HepG2 (cell line): Measurements from ENCODE around the gene WDR31. TPM values are rescaled to one million over a fixed set of nuclear protein-coding genes. Genes with fewer than 3 reads are reported as not detected.

Source experiments
- ARID3A ChIP-seq: IDR thresholded peaks from 2 replicates; pipeline ENCODE4 v1.6.1; 2012; ENCODE audit warnings: low read depth, low read length, improper control_type of control experiment
- ASH2L ChIP-seq: fragments of 300-600, 200-600 bp; sonication (generic); IDR thresholded peaks from 2 replicates; pipeline ENCODE4 v1.7.0; 2017; ENCODE audit warnings: low read depth, mild to moderate bottlenecking, moderate library complexity, mixed read lengths, low read length; ENCODE audit not compliant: insufficient read length
- ATF1 ChIP-seq: IDR thresholded peaks from 2 replicates; pipeline ENCODE4 v1.6.1; 2016; ENCODE audit warnings: mild to moderate bottlenecking, control low read depth
- ATF7 ChIP-seq, 2 experiments: fragments of 450-650 bp in 1 of 2; sonication (generic) in 1 of 2; formaldehyde crosslinking in 1 of 2; IDR thresholded peaks; 2 replicates each; pipeline versions ENCODE4 v1.4.0 to v1.6.1; 2016 to 2020; ENCODE audit warnings: antibody characterized with exemption in 1 of 2, mild to moderate bottlenecking in 1 of 2, missing genetic modification reagents in 1 of 2
- CREM ChIP-seq, 2 experiments: sonication (generic) in 1 of 2; formaldehyde crosslinking in 1 of 2; IDR thresholded peaks; 2 replicates each; pipeline versions ENCODE4 v1.4.0 to v1.6.1; 2016 to 2020; ENCODE audit warnings: antibody characterized with exemption in 1 of 2, mild to moderate bottlenecking in 1 of 2, missing genetic modification reagents in 1 of 2
- GATAD2A ChIP-seq: IDR thresholded peaks from 2 replicates; pipeline ENCODE4 v1.6.1; 2016
- NFYB ChIP-seq: sonication (generic); formaldehyde crosslinking; IDR thresholded peaks from 2 replicates; pipeline ENCODE4 v1.4.0; 2020; ENCODE audit warnings: missing genetic modification reagents
- NKX3-1 ChIP-seq: sonication (generic); formaldehyde crosslinking; IDR thresholded peaks from 2 replicates; pipeline ENCODE4 v1.5.0; 2020; ENCODE audit warnings: missing genetic modification reagents
- PATZ1 ChIP-seq: sonication (generic); formaldehyde crosslinking; IDR thresholded peaks from 2 replicates; pipeline ENCODE4 v1.4.0; 2020; ENCODE audit warnings: missing genetic modification reagents
- PHF5A ChIP-seq: IDR thresholded peaks from one replicate; pipeline ENCODE4 v1.6.1; 2018; ENCODE audit warnings: low read depth, missing genetic modification reagents; ENCODE audit not compliant: unreplicated experiment
- RCOR2 ChIP-seq: IDR thresholded peaks from 2 replicates; pipeline ENCODE4 v1.6.1; 2016; ENCODE audit warnings: missing biosample characterization, missing genetic modification reagents
- STAT5B ChIP-seq: sonication (generic); formaldehyde crosslinking; IDR thresholded peaks from 2 replicates; pipeline ENCODE4 v1.4.0; 2020; ENCODE audit warnings: missing genetic modification reagents
- TEAD2 ChIP-seq: sonication (generic); formaldehyde crosslinking; IDR thresholded peaks from 2 replicates; pipeline ENCODE4 v1.9.0; 2021; ENCODE audit warnings: missing genetic modification reagents
- TOE1 ChIP-seq: sonication (generic); formaldehyde crosslinking; IDR thresholded peaks from 2 replicates; pipeline ENCODE4 v1.4.0; 2020; ENCODE audit warnings: mild to moderate bottlenecking, missing genetic modification reagents
- USF2 ChIP-seq, 2 experiments: sonication (generic) in 1 of 2; formaldehyde crosslinking in 1 of 2; IDR thresholded peaks; 2 replicates each; pipeline versions ENCODE4 v1.5.1 to v1.6.1; 2011 to 2020; ENCODE audit warnings: borderline replicate concordance in 1 of 2, low read depth in 1 of 2, low read length in 1 of 2, mild to moderate bottlenecking in 1 of 2, missing genetic modification reagents in 1 of 2, moderate library complexity in 1 of 2
- ZNF256 ChIP-seq: sonication (generic); formaldehyde crosslinking; conservative IDR thresholded peaks from 2 replicates; pipeline ENCODE4 v1.4.0; 2020; ENCODE audit warnings: missing genetic modification reagents
- ZNF264 ChIP-seq: sonication (generic); formaldehyde crosslinking; IDR thresholded peaks from 2 replicates; pipeline ENCODE4 v1.4.0; 2020; ENCODE audit warnings: missing genetic modification reagents
- ZNF414 ChIP-seq: sonication (generic); formaldehyde crosslinking; IDR thresholded peaks from 2 replicates; pipeline ENCODE4 v1.5.0; 2020; ENCODE audit warnings: missing genetic modification reagents
- ZNF451 ChIP-seq: sonication (generic); formaldehyde crosslinking; IDR thresholded peaks from 2 replicates; pipeline ENCODE4 v1.5.0; 2020; ENCODE audit warnings: mild to moderate bottlenecking, missing genetic modification reagents
- ZNF556 ChIP-seq: sonication (generic); formaldehyde crosslinking; IDR thresholded peaks from 2 replicates; pipeline ENCODE4 v1.4.0; 2020; ENCODE audit warnings: mild to moderate bottlenecking, missing genetic modification reagents, borderline replicate concordance
- ZNF703 ChIP-seq: sonication (generic); formaldehyde crosslinking; IDR thresholded peaks from 2 replicates; pipeline ENCODE4 v1.5.1; 2020; ENCODE audit warnings: missing genetic modification reagents, mild to moderate bottlenecking, moderate library complexity, borderline replicate concordance
- ZNF768 ChIP-seq: sonication (generic); formaldehyde crosslinking; IDR thresholded peaks from 2 replicates; pipeline ENCODE4 v1.4.0; 2020; ENCODE audit warnings: missing genetic modification reagents
- ZNF883 ChIP-seq: sonication (generic); formaldehyde crosslinking; IDR thresholded peaks from 2 replicates; pipeline ENCODE4 v1.5.1; 2020; ENCODE audit warnings: mild to moderate bottlenecking, missing genetic modification reagents; ENCODE audit errors: not compliant biosample characterization
- polyA plus RNA-seq, 8 experiments: library from polyadenylated mRNA; depleted of rRNA in 3 of 8; stranded (reverse) in 7 of 8; unstranded in 1 of 8; fragments of >200 nt; fragmentation: Illumina TruSeq in 4 of 8; extraction: Trizol in 4 of 8; gene quantifications; 2 replicates each; pipeline versions ENCODE4 v1.2.1 to v1.2.3, GENCODE V29; 2011 to 2016; ENCODE audit warnings: low read depth in 4 of 8, missing spikeins in 1 of 8, mixed read lengths in 1 of 8; ENCODE audit not compliant: insufficient read depth in 1 of 8
- total RNA-seq, 5 experiments: library from RNA; depleted of rRNA; stranded (reverse); fragments of >200 nt; fragmentation: Illumina TruSeq; extraction: Trizol; gene quantifications; 2 replicates each; pipeline ENCODE4 v1.2.3, GENCODE V29; 2016; ENCODE audit warnings: low read depth in 1 of 5

WDR31 gene
- total and polyA plus RNA-seq, 2 of the 13 experiments (the other 11 are each of a cell fraction or from before 2014, with no cell fraction given) = 0.33 to 1.7 TPM

GRCh38 chr9:113387560-113388230 is 47.6 kb upstream of the WDR31 start (continued):
- TF ChIP-seq ATF7 (IDR thresholded peaks at IDR 0.05) (no peak), ATF7 (CRISPR knock-in tag; IDR thresholded peaks at IDR 0.05) (no peak; the same call in 1 of the 2 replicates), ZNF883 (CRISPR knock-in tag) (peak; percentile 56), RCOR2 (CRISPR knock-in tag) (peak; percentile 26; the same call in 1 of the 2 replicates), ZNF451 (CRISPR knock-in tag) (0 out of 2 replicates have a peak, but pooled peaks have one; percentile 25), USF2 (IDR thresholded peaks at IDR 0.05; ENCODE audit: low read depth, low read length) (peak; percentile 18; the same call in 1 of the 2 replicates), USF2 (CRISPR knock-in tag; IDR thresholded peaks at IDR 0.05; ENCODE audit: borderline replicate concordance) (no peak; the same call in 1 of the 2 replicates), PHF5A (CRISPR knock-in tag) (peak; percentile 19), ZNF414 (peak; percentile 88; the same call in 1 of the 2 replicates), TEAD2 (CRISPR knock-in tag) (no peak), NFYB (CRISPR knock-in tag) (peak; percentile 54), GATAD2A (CRISPR knock-in tag) (peak; percentile 88), ATF1 (CRISPR knock-in tag) (peak; percentile 45; the same call in 1 of the 2 replicates), STAT5B (no peak), NKX3-1 (CRISPR knock-in tag) (0 out of 2 replicates have a peak, but pooled peaks have one; percentile 57), CREM (IDR thresholded peaks at IDR 0.05) (peak; percentile 37; the same call in 1 of the 2 replicates), CREM (CRISPR knock-in tag; IDR thresholded peaks at IDR 0.05) (no peak), ARID3A (peak; percentile 85), ZNF768 (CRISPR knock-in tag) (no peak; the same call in 1 of the 2 replicates), ZNF556 (CRISPR knock-in tag) (no peak; the same call in 1 of the 2 replicates), ZNF256 (CRISPR knock-in tag) (no peak; the same call in 1 of the 2 replicates), ZNF264 (CRISPR knock-in tag) (no peak), ASH2L (peak; percentile 92), ZNF703 (CRISPR knock-in tag) (no peak), PATZ1 (no peak), TOE1 (peak; percentile 53; the same call in 1 of the 2 replicates)
